ENCODE measurements around the gene OMP. TPM values are rescaled to one million over a fixed set of nuclear protein-coding genes. Genes with fewer than 3 reads are reported as not detected.

OMP gene
- total RNA-seq, 2 experiments from 2014 or later = not detected

- ATAC-seq (no peak), DNase-seq (no peak)
- H3K36me3 Mint-ChIP-seq (ENCODE audit: low read depth) = no peaks in the 10 kb centered on the region
- no peaks in the 10 kb centered on the region for H3K27me3 Mint-ChIP-seq
- no peak overlapping the region for H3K27ac Mint-ChIP-seq
- H3K9me3 Mint-ChIP-seq = no peaks in the 10 kb centered on the region
- CTCF ChIA-PET = interaction anchor here (0.8 to 4.7 kb wide), 3 partner anchors 7 to 169 kb away, joined by 3 to 54 read pairs (median 43); no protein-coding TSS in a partner anchor
- intact Hi-C loops (cut with micrococcal nuclease) = no loop called here
- TF ChIP-seq, protein P1, sequence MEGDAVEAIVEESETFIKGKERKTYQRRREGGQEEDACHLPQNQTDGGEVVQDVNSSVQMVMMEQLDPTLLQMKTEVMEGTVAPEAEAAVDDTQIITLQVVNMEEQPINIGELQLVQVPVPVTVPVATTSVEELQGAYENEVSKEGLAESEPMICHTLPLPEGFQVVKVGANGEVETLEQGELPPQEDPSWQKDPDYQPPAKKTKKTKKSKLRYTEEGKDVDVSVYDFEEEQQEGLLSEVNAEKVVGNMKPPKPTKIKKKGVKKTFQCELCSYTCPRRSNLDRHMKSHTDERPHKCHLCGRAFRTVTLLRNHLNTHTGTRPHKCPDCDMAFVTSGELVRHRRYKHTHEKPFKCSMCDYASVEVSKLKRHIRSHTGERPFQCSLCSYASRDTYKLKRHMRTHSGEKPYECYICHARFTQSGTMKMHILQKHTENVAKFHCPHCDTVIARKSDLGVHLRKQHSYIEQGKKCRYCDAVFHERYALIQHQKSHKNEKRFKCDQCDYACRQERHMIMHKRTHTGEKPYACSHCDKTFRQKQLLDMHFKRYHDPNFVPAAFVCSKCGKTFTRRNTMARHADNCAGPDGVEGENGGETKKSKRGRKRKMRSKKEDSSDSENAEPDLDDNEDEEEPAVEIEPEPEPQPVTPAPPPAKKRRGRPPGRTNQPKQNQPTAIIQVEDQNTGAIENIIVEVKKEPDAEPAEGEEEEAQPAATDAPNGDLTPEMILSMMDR (IDR thresholded peaks at IDR 0.05) = no peak
- POLR2A ChIA-PET = no interaction called here
- H3K4me3 Mint-ChIP-seq = no peak overlapping the region
- H3K4me1 Mint-ChIP-seq (ENCODE audit: low read depth) = peaks cover 5% of the 10 kb centered on the region
Measured at GRCh38 chr11:77088236-77089003, 14.2 kb upstream of the OMP start.

DNA sequence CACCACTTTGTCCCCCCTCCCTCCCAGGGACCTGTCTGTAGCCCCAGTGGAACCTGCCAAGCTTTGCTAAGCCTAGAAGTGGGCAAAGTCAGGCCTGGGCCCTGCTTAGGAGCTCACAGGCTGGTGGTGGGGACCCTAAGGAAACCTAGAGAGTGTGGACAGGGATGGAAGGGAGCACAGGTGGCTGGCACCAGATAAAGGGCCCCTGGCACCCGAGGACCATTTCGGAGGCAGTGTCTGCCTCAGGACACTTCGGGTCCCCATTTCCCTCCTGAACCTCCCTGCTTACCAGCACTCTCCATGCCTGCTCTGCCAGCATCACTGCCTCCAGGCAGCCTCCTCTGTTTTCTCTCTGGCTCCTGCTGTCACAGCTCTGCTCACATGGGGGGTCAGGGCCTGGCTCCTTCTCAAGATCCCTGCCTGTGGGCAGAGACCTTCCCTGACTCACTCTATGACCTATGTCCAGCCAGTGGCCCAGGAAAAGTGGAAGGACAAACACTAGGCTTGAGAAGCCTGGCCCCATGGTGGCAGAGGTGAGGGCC is 13.6 kb upstream of the OMP start:
- Mint-ChIP-seq H3K36me3 (ENCODE audit: low read depth) (no peaks in the 10 kb centered on the region), H3K27me3 (no peaks in the 10 kb centered on the region), H3K27ac (no peak overlapping the region), H3K4me3 (no peak overlapping the region), H3K4me1 (ENCODE audit: low read depth) (peaks cover 5% of the 10 kb centered on the region), H3K9me3 (no peaks in the 10 kb centered on the region)
- intact Hi-C loops (cut with micrococcal nuclease) = no loop called here
- no peak for ATAC-seq
- CTCF ChIA-PET = interaction anchor here (0.8 to 5.0 kb wide), 4 partner anchors 8 to 170 kb away, joined by 3 to 54 read pairs (median 44); no protein-coding TSS in a partner anchor
- DNase-seq = no peak
- POLR2A ChIA-PET = no interaction called here
- TF ChIP-seq, protein P1 (IDR thresholded peaks at IDR 0.05) = no peak

GRCh38 chr11:77090046-77090372 is 12.6 kb upstream of the OMP start:
- H3K4me1 Mint-ChIP-seq (ENCODE audit: low read depth) = peaks cover 5% of the 10 kb centered on the region
- intact Hi-C loops (cut with micrococcal nuclease) = loop anchor here (5.0 to 10.0 kb wide), 2 partner anchors 43 to 285 kb away; no protein-coding TSS in a partner anchor
- H3K36me3 Mint-ChIP-seq (ENCODE audit: low read depth) = no peaks in the 10 kb centered on the region
- no peak overlapping the region for H3K4me3 Mint-ChIP-seq
- ChIA-PET CTCF (interaction anchor here (0.9 to 5.0 kb wide), 9 partner anchors 9 to 171 kb away, joined by 3 to 65 read pairs (median 38); partner anchors contain the start of gene CAPN5), POLR2A (interaction anchor here (0.9 kb wide), 1 partner anchor 44 kb away, joined by 3 read pairs; no protein-coding TSS in a partner anchor)
- H3K9me3 Mint-ChIP-seq = no peaks in the 10 kb centered on the region
- DNase-seq (no peak), ATAC-seq (no peak)
- no peak overlapping the region for H3K27ac Mint-ChIP-seq
- TF ChIP-seq, protein P1 (IDR thresholded peaks at IDR 0.05) = no peak
- no peaks in the 10 kb centered on the region for H3K27me3 Mint-ChIP-seq

GRCh38 chr11:77090373-77091111 is 12.1 kb upstream of the OMP start:
- intact Hi-C loops (cut with micrococcal nuclease) = loop anchor here (5.0 to 10.0 kb wide), 2 partner anchors 43 to 286 kb away; no protein-coding TSS in a partner anchor
- no peaks in the 10 kb centered on the region for H3K9me3 Mint-ChIP-seq
- no peaks in the 10 kb centered on the region for H3K36me3 Mint-ChIP-seq (ENCODE audit: low read depth)
- TF ChIP-seq, protein P1 (IDR thresholded peaks at IDR 0.05) = no peak
- ATAC-seq (peak; percentile 21), DNase-seq (no peak)
- ChIA-PET POLR2A (interaction anchor here (0.9 to 1.1 kb wide), 3 partner anchors 33 to 45 kb away, joined by 3 to 4 read pairs (median 3); no protein-coding TSS in a partner anchor), CTCF (interaction anchor here (0.7 to 5.0 kb wide), 33 partner anchors 9 to 457 kb away, joined by 3 to 65 read pairs (median 6); partner anchors contain the start of genes B3GNT6, CAPN5, MYO7A and OMP)
- peaks cover 5% of the 10 kb centered on the region for H3K4me1 Mint-ChIP-seq (ENCODE audit: low read depth)
- no peaks in the 10 kb centered on the region for H3K27me3 Mint-ChIP-seq
- no peak overlapping the region for H3K27ac Mint-ChIP-seq
- no peak overlapping the region for H3K4me3 Mint-ChIP-seq

All from activated CD8-positive, alpha-beta T cell treated with anti-CD3 and anti-CD28 coated beads for 36 hours (primary cell).